IMR-90 (cell line): ENCODE measurements around the gene ADD1. TPM values are rescaled to one million over a fixed set of nuclear protein-coding genes. Genes with fewer than 3 reads are reported as not detected.

Experiments used
- ATAC-seq: fragments of 200-7000 bp; cut with Tn5 transposase; 2 replicates; pipeline ENCODE4 v1.9.1; 2020; ENCODE audit warnings: low read depth, mild to moderate bottlenecking, moderate library complexity
- BruUV-seq: library from RNA; stranded (reverse); fragments of 400-500 nt; replicated peaks from 2 replicates; lab custom pipeline; 2021; lab: Mats Ljungman, UMichigan
- CTCF ChIA-PET: fragments of 300-600 bp; formaldehyde crosslinking; extraction: SDS; loops from one replicate; lab custom pipeline; 2021; ENCODE audit warnings: antibody characterized with exemption; lab: Yijun Ruan, JAX
- POLR2A ChIA-PET: fragments of 300-600 bp; sonication (Branson Sonifier 250); formaldehyde crosslinking; loops from one replicate; lab custom pipeline; 2022; ENCODE audit warnings: antibody characterized with exemption; ENCODE audit not compliant: unreplicated experiment; lab: Charles Lee
- DNase-seq: peaks from one replicate; pipeline ENCODE4 v3.0.0; 2013
- H2AFZ ChIP-seq: replicated peaks from 2 replicates; pipeline ENCODE3; 2013; ENCODE audit warnings: low read length, mild to moderate bottlenecking; ENCODE audit not compliant: poor library complexity
- H2AK5ac ChIP-seq: 2 replicates; pipeline ENCODE4 v1.6.1; 2013; ENCODE audit warnings: low read depth, low read length, inconsistent platforms
- H2AK9ac ChIP-seq: replicated peaks from 2 replicates; pipeline ENCODE3; 2013; ENCODE audit warnings: mild to moderate bottlenecking, low read depth, low read length, moderate library complexity; ENCODE audit not compliant: poor library complexity
- H2BK120ac ChIP-seq: 2 replicates; pipeline ENCODE4 v1.6.1; 2013; ENCODE audit warnings: low read depth, low read length, inconsistent platforms
- H2BK15ac ChIP-seq: 3 replicates; pipeline ENCODE4 v1.6.1; 2013; ENCODE audit warnings: low read depth, low read length, inconsistent platforms
- H2BK20ac ChIP-seq: 2 replicates; pipeline ENCODE4 v1.6.1; 2013; ENCODE audit warnings: low read depth, mild to moderate bottlenecking, inconsistent platforms, low read length, moderate library complexity
- H2BK5ac ChIP-seq: 2 replicates; pipeline ENCODE4 v1.6.1; 2013; ENCODE audit warnings: mild to moderate bottlenecking, low read depth, low read length, inconsistent platforms; ENCODE audit not compliant: poor library complexity, severe bottlenecking
- H3K14ac ChIP-seq: replicated peaks from 2 replicates; pipeline ENCODE4 v1.6.1; 2013; ENCODE audit warnings: low read depth, low read length, inconsistent platforms
- H3K18ac ChIP-seq: 2 replicates; pipeline ENCODE4 v1.6.1; 2013; ENCODE audit warnings: low read depth, low read length, control low read depth
- H3K23ac ChIP-seq: 2 replicates; pipeline ENCODE4 v1.6.1; 2013; ENCODE audit warnings: low read depth, low read length, inconsistent platforms
- H3K27ac ChIP-seq: 2 replicates; pipeline ENCODE4 v1.5.1; 2013; ENCODE audit warnings: mild to moderate bottlenecking, control low read depth, low read length; ENCODE audit not compliant: insufficient read depth
- H3K27me3 ChIP-seq: 2 replicates; pipeline ENCODE4 v1.6.1; 2013; ENCODE audit warnings: low read length; ENCODE audit not compliant: control insufficient read depth, insufficient read depth
- H3K36me3 ChIP-seq: 2 replicates; pipeline ENCODE4 v1.6.1; 2013; ENCODE audit warnings: low read length, mixed read lengths; ENCODE audit not compliant: control insufficient read depth, insufficient read depth
- H3K4ac ChIP-seq: 2 replicates; pipeline ENCODE4 v1.6.1; 2013; ENCODE audit warnings: low read depth, low read length, inconsistent platforms
- H3K4me1 ChIP-seq: 2 replicates; pipeline ENCODE4 v1.6.1; 2013; ENCODE audit warnings: low read length, mixed read lengths; ENCODE audit not compliant: control insufficient read depth, insufficient read depth
- H3K4me2 ChIP-seq: 2 replicates; pipeline ENCODE4 v1.6.1; 2013; ENCODE audit warnings: low read depth, mild to moderate bottlenecking, control low read depth, low read length, moderate library complexity
- H3K4me3 ChIP-seq: 2 replicates; pipeline ENCODE4 v1.5.1; 2013; ENCODE audit warnings: low read depth, mild to moderate bottlenecking, control low read depth, low read length, moderate library complexity; ENCODE audit not compliant: insufficient read depth
- H3K56ac ChIP-seq: 2 replicates; pipeline ENCODE4 v1.6.1; 2013; ENCODE audit warnings: low read length, inconsistent platforms; ENCODE audit not compliant: insufficient read depth; ENCODE audit errors: extremely low read depth
- H3K79me1 ChIP-seq, 2 experiments: 2 replicates each; pipeline ENCODE4 v1.6.1; 2013; ENCODE audit warnings: low read length in 2 of 2, inconsistent platforms in 1 of 2, low read depth in 1 of 2
- H3K9ac ChIP-seq: 2 replicates; pipeline ENCODE4 v1.6.1; 2013; ENCODE audit warnings: low read depth, low read length, control low read depth
- H3K9me1 ChIP-seq: 2 replicates; pipeline ENCODE4 v1.6.1; 2013; ENCODE audit warnings: low read length, inconsistent platforms; ENCODE audit not compliant: insufficient read depth
- H3K9me3 ChIP-seq: 2 replicates; pipeline ENCODE4 v1.6.1; 2013; ENCODE audit warnings: low read length; ENCODE audit not compliant: control insufficient read depth, insufficient read depth
- H4K20me1 ChIP-seq: 2 replicates; pipeline ENCODE4 v1.6.1; 2013; ENCODE audit warnings: low read length, inconsistent platforms; ENCODE audit not compliant: insufficient read depth
- H4K5ac ChIP-seq: 2 replicates; pipeline ENCODE4 v1.6.1; 2013; ENCODE audit warnings: mild to moderate bottlenecking, low read depth, low read length, control low read depth
- H4K8ac ChIP-seq, 2 experiments: 2 replicates each; pipeline ENCODE4 v1.6.1; 2013; ENCODE audit warnings: low read depth in 2 of 2, low read length in 2 of 2, control low read depth in 1 of 2, inconsistent platforms in 1 of 2
- H4K91ac ChIP-seq: 2 replicates; pipeline ENCODE4 v1.6.1; 2013; ENCODE audit warnings: low read depth, low read length, inconsistent platforms; ENCODE audit not compliant: insufficient read depth
- MAFK ChIP-seq: IDR thresholded peaks from 2 replicates; pipeline ENCODE4 v1.6.1; 2012; ENCODE audit warnings: low read depth, low read length, improper control_type of control experiment
- NFE2L2 ChIP-seq: fragments of 150-350 bp; IDR thresholded peaks from 2 replicates; pipeline ENCODE4 v1.6.1; 2016; ENCODE audit warnings: low read depth, mild to moderate bottlenecking, low read length
- RAD21 ChIP-seq: IDR thresholded peaks from 2 replicates; pipeline ENCODE4 v1.6.1; 2012; ENCODE audit warnings: low read length, improper control_type of control experiment
- WGBS, 2 experiments: methylation state at CpG; one replicate each; pipeline versions ENCODE4 v1.1.5 to v1.1.7; 2013; ENCODE audit warnings: missing lambda C conversion rate in 2 of 2; ENCODE audit not compliant: insufficient read length in 1 of 2; ENCODE audit errors: extremely low coverage in 2 of 2; 5-methylcytosine and 5-hydroxymethylcytosine counted together
- dilution Hi-C: fragments of 300-500 bp; cut with HindIII; formaldehyde crosslinking; loops from one replicate; pipeline ENCODE4 v1.14.3; 2018; ENCODE audit warnings: low sequenced_read_pairs; ENCODE audit not compliant: unreplicated experiment
- in situ Hi-C: fragments of 300-500 bp; cut with MboI; formaldehyde crosslinking; loops from 3 replicates; pipeline ENCODE4 v1.14.3; 2019; ENCODE audit warnings: low sequenced_read_pairs, inconsistent platforms, mixed read lengths
- intact Hi-C: fragments of 100-400 bp; cut with micrococcal nuclease; formaldehyde crosslinking; loops from 2 replicates; pipeline ENCODE4 v1.10.0; 2022
- polyA plus RNA-seq, 3 experiments: library from polyadenylated mRNA; depleted of rRNA; stranded (reverse); fragments of >200 nt; gene quantifications; 2 replicates each; pipeline ENCODE4 v1.2.3, GENCODE V29; 2012; ENCODE audit warnings: low replicate concordance in 1 of 3
- total RNA-seq: library from RNA; depleted of rRNA; stranded (reverse); fragments of >200 nt; gene quantifications from 2 replicates; pipeline ENCODE4 v1.2.3, GENCODE V29; 2012
- TF ChIP-seq, protein P1 (sequence below): fragments of 150-350 bp; IDR thresholded peaks from 2 replicates; pipeline ENCODE4 v1.6.1; 2016; ENCODE audit warnings: low read depth, mild to moderate bottlenecking, low read length, moderate library complexity, borderline replicate concordance

Gene ADD1
- total and polyA plus RNA-seq, 2 of the 4 experiments (the other 2 are of a cell fraction): 122 to 215 TPM

- in situ Hi-C loops: no loop called here
- H3K36me3 ChIP-seq: peaks cover 28% of the 10 kb centered on the region
- no peak overlapping the region for H2BK120ac ChIP-seq
- H3K27ac ChIP-seq: no peak overlapping the region; the same call in 1 of the 2 replicates
- H3K14ac ChIP-seq: 0 out of 2 replicates have a peak overlapping the region, but pooled peaks have one; percentile 19
- H3K4me1 ChIP-seq: peaks cover 7% of the 10 kb centered on the region
- 67% methylated on average over 1 of the region's 5 CpGs; no CpG with 5 or more reads in 1 of the 2 experiments for WGBS, 2 experiments
- ChIA-PET CTCF (interaction anchor here (0.7 to 1.1 kb wide), 2 partner anchors 9 to 64 kb away, joined by 3 to 4 read pairs; no protein-coding TSS in a partner anchor), POLR2A (no interaction called here)
- dilution Hi-C loops: no loop called here
- no peak overlapping the region for H3K4me3 ChIP-seq
- H2BK5ac ChIP-seq: peak overlapping the region; percentile 31
- no peak overlapping the region for H2AFZ ChIP-seq
- H4K20me1 ChIP-seq: peaks cover 14% of the 10 kb centered on the region
- H3K56ac ChIP-seq: 0 out of 2 replicates have a peak overlapping the region, but pooled peaks have one; percentile 4
- no TSS peak for BruUV-seq
- peak overlapping the region; percentile 25 for H2AK5ac ChIP-seq
- peak overlapping the region; percentile 72; the same call in 1 of the 2 replicates for H3K23ac ChIP-seq
- no peak overlapping the region for H3K9ac ChIP-seq
- H3K4me2 ChIP-seq: no peak overlapping the region
- no peak overlapping the region for H4K91ac ChIP-seq
- no peak overlapping the region for H2AK9ac ChIP-seq
- ATAC-seq (peak; percentile 70), DNase-seq (peak; percentile 73)
- peak overlapping the region in 1 of 2 experiments; percentile 60; a peak in 1 of 4 replicates for H4K8ac ChIP-seq
- H2BK15ac ChIP-seq: no peak overlapping the region
- intact Hi-C loops: loop anchor here (5.0 kb wide), 1 partner anchor 129 kb away; no protein-coding TSS in a partner anchor
- peaks cover 17% of the 10 kb centered on the region for H3K9me1 ChIP-seq
- H2BK20ac ChIP-seq: no peak overlapping the region
- no peaks in the 10 kb centered on the region for H3K9me3 ChIP-seq
- H4K5ac ChIP-seq: no peak overlapping the region; the same call in 1 of the 2 replicates
- H3K4ac ChIP-seq: peak overlapping the region; percentile 54; the same call in 1 of the 2 replicates
- H3K27me3 ChIP-seq: no peaks in the 10 kb centered on the region
- TF ChIP-seq MAFK (peak; percentile 88), RAD21 (no peak), NFE2L2 (peak; percentile 39; the same call in 1 of the 2 replicates)
- TF ChIP-seq, protein P1, sequence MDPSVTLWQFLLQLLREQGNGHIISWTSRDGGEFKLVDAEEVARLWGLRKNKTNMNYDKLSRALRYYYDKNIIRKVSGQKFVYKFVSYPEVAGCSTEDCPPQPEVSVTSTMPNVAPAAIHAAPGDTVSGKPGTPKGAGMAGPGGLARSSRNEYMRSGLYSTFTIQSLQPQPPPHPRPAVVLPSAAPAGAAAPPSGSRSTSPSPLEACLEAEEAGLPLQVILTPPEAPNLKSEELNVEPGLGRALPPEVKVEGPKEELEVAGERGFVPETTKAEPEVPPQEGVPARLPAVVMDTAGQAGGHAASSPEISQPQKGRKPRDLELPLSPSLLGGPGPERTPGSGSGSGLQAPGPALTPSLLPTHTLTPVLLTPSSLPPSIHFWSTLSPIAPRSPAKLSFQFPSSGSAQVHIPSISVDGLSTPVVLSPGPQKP: no peak
- H3K18ac ChIP-seq: no peak overlapping the region
- peaks cover 37 to 83% of the 10 kb centered on the region in 2 experiments for H3K79me1 ChIP-seq
These were observed 47.6 kb downstream of the ADD1 start for GRCh38 chr4:2891294-2891693.
